Osteoblast (primary cell): Measurements from ENCODE around the gene PPP1R9A. TPM values are rescaled to one million over a fixed set of nuclear protein-coding genes. Genes with fewer than 3 reads are reported as not detected.

Experiments used
- DNase-seq: peaks from one replicate; pipeline ENCODE4 v3.0.0; 2011; ENCODE audit warnings: low spot score, mixed read lengths; ENCODE audit not compliant: insufficient read length; ENCODE audit errors: missing footprints
- H2AFZ ChIP-seq: 2 replicates; pipeline ENCODE4 v1.6.0; 2011; ENCODE audit warnings: mild to moderate bottlenecking, low read length
- H3K27ac ChIP-seq: 2 replicates; pipeline ENCODE4 v1.5.1; 2011; ENCODE audit warnings: mild to moderate bottlenecking, low read depth, low read length, moderate library complexity
- H3K27me3 ChIP-seq: 2 replicates; pipeline ENCODE4 v1.6.0; 2012; ENCODE audit warnings: mild to moderate bottlenecking, control low read depth, inconsistent platforms, low read length, moderate library complexity; ENCODE audit not compliant: insufficient read depth
- H3K36me3 ChIP-seq: 2 replicates; pipeline ENCODE4 v1.5.1; 2011; ENCODE audit warnings: mild to moderate bottlenecking, low read length, control low read depth, moderate library complexity; ENCODE audit not compliant: insufficient read depth
- H3K4me1 ChIP-seq: 2 replicates; pipeline ENCODE4 v1.5.1; 2011; ENCODE audit warnings: mild to moderate bottlenecking, low read length, control low read depth, moderate library complexity; ENCODE audit not compliant: insufficient read depth
- H3K4me2 ChIP-seq: 2 replicates; pipeline ENCODE4 v1.6.0; 2011; ENCODE audit warnings: mild to moderate bottlenecking, low read length; ENCODE audit not compliant: insufficient read depth
- H3K4me3 ChIP-seq: fragments of 200-600 bp; sonication (generic); 3 replicates; pipeline ENCODE4 v1.5.1; 2012; ENCODE audit warnings: mild to moderate bottlenecking, low read length, inconsistent platforms; ENCODE audit not compliant: insufficient read depth
- H3K79me2 ChIP-seq: 2 replicates; pipeline ENCODE4 v1.6.0; 2012; ENCODE audit warnings: mild to moderate bottlenecking, low read length, control low read depth, inconsistent platforms; ENCODE audit not compliant: insufficient read depth
- H3K9me3 ChIP-seq: 2 replicates; pipeline ENCODE4 v1.5.1; 2011; ENCODE audit warnings: low read depth, low read length, control low read depth
- H4K20me1 ChIP-seq: 2 replicates; pipeline ENCODE4 v1.6.0; 2012; ENCODE audit warnings: mild to moderate bottlenecking, low read length, control low read depth; ENCODE audit not compliant: insufficient read depth
- total RNA-seq: library from RNA; depleted of rRNA; stranded (reverse); fragments of >200 nt; gene quantifications from 2 replicates; pipeline ENCODE4 v1.2.3, GENCODE V29; 2012
- TF ChIP-seq, protein P1 (sequence below): IDR thresholded peaks from 2 replicates; pipeline ENCODE4 v1.5.1; 2011; ENCODE audit warnings: mild to moderate bottlenecking, low read depth, low read length, moderate library complexity; ENCODE audit errors: extremely low read depth

PPP1R9A gene
- total RNA-seq, 1 donor, result under 0.01 TPM

DNA sequence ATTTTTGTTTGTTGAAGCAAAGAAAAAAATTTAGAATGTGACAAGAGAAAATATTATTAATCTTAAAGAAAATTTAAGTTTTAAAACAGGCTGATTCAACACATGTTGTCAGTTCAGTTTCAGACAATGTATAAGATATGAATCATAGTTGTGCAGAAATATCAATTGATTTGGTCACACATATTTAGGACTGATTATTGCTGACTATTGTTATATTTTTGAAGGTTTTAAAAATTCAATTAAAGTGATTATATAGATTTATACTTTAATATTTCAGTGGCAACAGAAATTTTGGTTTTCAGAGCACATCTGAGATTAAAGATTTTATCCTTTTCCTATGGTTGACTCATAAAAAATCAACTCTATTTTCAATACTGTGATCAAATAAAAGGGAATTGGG lies 284.4 kb downstream of the PPP1R9A start:
- H3K4me3 ChIP-seq, result no peak overlapping the region
- no peaks in the 10 kb centered on the region for H3K9me3 ChIP-seq
- no peak overlapping the region for H3K4me2 ChIP-seq
- H3K27ac ChIP-seq, result no peak overlapping the region
- DNase-seq, result no peak
- no peaks in the 10 kb centered on the region for H4K20me1 ChIP-seq
- no peaks in the 10 kb centered on the region for H3K36me3 ChIP-seq
- no peak overlapping the region for H2AFZ ChIP-seq
- H3K27me3 ChIP-seq, result no peaks in the 10 kb centered on the region
- TF ChIP-seq, protein P1, sequence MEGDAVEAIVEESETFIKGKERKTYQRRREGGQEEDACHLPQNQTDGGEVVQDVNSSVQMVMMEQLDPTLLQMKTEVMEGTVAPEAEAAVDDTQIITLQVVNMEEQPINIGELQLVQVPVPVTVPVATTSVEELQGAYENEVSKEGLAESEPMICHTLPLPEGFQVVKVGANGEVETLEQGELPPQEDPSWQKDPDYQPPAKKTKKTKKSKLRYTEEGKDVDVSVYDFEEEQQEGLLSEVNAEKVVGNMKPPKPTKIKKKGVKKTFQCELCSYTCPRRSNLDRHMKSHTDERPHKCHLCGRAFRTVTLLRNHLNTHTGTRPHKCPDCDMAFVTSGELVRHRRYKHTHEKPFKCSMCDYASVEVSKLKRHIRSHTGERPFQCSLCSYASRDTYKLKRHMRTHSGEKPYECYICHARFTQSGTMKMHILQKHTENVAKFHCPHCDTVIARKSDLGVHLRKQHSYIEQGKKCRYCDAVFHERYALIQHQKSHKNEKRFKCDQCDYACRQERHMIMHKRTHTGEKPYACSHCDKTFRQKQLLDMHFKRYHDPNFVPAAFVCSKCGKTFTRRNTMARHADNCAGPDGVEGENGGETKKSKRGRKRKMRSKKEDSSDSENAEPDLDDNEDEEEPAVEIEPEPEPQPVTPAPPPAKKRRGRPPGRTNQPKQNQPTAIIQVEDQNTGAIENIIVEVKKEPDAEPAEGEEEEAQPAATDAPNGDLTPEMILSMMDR, result no peak
- H3K79me2 ChIP-seq, result no peaks in the 10 kb centered on the region
- H3K4me1 ChIP-seq, result no peaks in the 10 kb centered on the region

DNA sequence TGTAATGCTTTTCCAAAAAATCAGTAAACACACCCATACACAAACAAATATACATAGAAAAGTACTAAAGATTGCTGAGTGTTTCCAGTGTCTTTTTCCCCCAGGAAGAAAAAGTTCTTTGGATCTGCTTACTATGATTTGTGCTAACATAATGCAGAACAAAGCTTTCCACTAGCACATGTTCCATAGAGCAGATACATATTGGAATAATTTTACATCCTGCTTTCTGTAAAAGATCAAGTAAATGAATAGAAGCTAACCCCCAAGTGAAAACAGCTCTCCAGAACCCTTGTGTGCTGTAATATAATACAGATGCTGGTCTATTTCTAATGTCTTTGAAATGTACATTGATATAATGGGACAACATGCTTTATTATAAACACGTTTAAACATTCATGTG lies 291.5 kb downstream of the PPP1R9A start:
- no peaks in the 10 kb centered on the region for H3K36me3 ChIP-seq
- no peak overlapping the region for H3K27ac ChIP-seq
- no peaks in the 10 kb centered on the region for H3K4me1 ChIP-seq
- no peak for DNase-seq
- H3K9me3 ChIP-seq, result no peaks in the 10 kb centered on the region
- TF ChIP-seq, protein P1, result no peak
- H3K4me3 ChIP-seq, result no peak overlapping the region
- H2AFZ ChIP-seq, result no peak overlapping the region
- peaks cover 17% of the 10 kb centered on the region for H3K27me3 ChIP-seq
- no peaks in the 10 kb centered on the region for H4K20me1 ChIP-seq
- H3K79me2 ChIP-seq, result no peaks in the 10 kb centered on the region
- no peak overlapping the region for H3K4me2 ChIP-seq

DNA sequence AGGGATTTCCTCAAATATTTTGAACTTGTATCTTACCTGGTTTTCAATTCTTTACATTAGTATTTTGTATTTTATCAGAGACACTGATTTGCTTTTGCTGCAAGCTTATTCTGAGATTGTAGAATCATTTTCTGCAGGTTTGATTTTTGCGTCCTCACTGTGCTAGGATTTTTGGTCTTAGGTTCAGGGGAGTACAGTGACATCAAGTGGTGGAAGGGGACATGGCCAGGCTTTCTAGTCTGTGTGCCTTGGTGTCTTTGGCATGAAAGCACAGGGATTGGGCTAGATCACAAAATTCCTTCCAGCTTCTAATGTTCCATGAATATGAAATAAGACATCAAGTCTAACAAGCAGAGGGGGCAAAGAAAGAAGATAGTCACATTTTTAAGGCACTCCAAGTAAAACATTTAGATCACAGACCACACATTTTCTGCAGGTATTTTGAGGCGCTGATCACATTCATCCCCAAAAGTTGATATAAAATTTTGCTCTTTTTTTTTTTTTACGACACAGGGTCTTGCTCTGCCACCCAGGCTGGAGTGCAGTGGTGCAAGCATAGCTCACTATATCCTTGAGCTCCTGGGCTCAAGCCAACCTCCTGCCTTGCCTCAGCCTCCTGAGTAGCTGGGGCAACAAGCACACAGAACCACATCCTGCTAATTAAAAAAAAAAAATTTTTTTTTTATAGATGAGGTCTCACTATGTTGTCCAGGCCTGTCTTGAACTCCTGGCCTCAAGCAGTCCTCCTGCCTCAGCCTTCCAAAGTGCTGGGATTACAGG lies 292.6 kb downstream of the PPP1R9A start:
- Histone ChIP-seq H3K27me3 (peaks cover 17% of the 10 kb centered on the region), H4K20me1 (no peaks in the 10 kb centered on the region), H3K36me3 (no peaks in the 10 kb centered on the region), H2AFZ (no peak overlapping the region), H3K9me3 (no peaks in the 10 kb centered on the region), H3K4me1 (no peaks in the 10 kb centered on the region), H3K4me2 (no peak overlapping the region), H3K79me2 (no peaks in the 10 kb centered on the region), H3K27ac (no peak overlapping the region), H3K4me3 (no peak overlapping the region)
- peak; percentile 84 for DNase-seq
- TF ChIP-seq, protein P1, result peak; percentile 65

DNA sequence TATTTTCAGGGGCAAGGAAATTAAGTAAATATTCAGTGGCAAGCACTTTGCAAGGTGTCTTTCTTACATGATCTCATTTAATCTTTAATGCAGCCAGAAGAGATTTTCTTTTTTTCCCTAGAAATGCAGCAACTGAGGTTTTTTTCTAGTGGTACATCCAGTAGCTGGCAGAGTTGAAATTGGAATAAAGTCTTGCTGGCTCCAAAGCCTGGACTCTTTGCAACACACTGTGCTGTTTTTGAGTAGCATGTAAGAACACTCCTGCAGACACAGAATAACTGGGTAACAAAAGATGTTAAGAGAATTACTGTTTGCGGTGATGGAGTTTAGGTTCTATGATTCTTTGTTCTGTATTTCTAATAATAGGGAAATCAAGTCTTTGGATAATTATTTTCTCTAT lies 293.3 kb downstream of the PPP1R9A start:
- Histone ChIP-seq H3K4me1 (peaks cover 5% of the 10 kb centered on the region), H3K4me2 (no peak overlapping the region), H4K20me1 (no peaks in the 10 kb centered on the region), H3K9me3 (no peaks in the 10 kb centered on the region), H3K27ac (no peak overlapping the region), H3K27me3 (peaks cover 17% of the 10 kb centered on the region), H3K36me3 (no peaks in the 10 kb centered on the region), H3K4me3 (no peak overlapping the region), H2AFZ (no peak overlapping the region), H3K79me2 (no peaks in the 10 kb centered on the region)
- no peak for DNase-seq
- TF ChIP-seq, protein P1, result no peak
